HPDE6-E6E7 (cell line): Measurements from ENCODE around the gene TICAM2.

Experiments used
- DNase-seq: peaks from one replicate; pipeline ENCODE4 v3.0.0; 2011; ENCODE audit warnings: missing footprints; ENCODE audit errors: extremely low spot score

The TICAM2 gene

DNA sequence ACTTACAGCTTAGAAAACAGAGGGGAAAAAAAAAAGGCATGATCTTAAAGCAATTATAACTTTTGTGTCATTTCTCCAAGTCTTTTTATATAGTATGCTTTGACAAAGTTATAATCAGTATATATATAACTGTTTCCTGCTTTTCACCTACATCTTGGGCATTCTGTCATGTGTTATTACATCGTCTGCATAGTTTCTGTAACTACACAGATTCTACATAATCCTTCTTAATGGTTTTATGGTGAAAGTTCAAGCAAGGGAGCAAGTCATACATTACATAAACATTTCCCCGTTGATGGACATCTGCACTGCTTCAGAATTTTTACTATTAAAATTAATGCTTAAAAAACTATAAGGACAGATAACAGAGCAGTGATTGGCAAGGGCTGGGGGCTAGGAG is 69.8 kb downstream of the TICAM2 start:
- DNase-seq, result no peak

DNA sequence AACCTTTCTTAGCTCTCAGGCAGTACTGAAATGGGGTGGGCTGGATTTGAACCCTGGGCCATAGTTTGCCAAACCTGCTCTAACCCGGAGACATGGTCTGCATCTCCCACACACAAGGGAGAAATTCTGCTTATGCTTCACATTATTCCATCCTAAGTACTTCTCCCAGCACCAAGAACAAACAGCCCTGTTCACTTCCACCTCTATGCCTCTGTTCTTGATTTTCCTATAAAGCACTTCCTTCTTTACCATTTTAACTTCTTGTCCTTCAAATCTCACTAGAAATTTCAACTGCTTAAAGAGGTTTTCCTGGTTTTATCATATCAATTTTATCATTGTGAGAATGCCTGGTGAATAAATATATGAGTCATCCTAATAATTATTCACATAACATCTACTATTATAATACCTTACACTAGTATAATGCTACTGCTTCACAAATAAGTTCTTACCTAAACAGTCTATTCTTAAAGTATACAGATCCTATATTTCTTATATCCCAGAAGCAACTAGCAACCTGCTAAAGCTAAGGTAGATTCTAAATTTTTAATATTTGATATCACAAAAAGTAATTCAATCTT is 70.4 kb downstream of the TICAM2 start:
- no peak for DNase-seq

DNA sequence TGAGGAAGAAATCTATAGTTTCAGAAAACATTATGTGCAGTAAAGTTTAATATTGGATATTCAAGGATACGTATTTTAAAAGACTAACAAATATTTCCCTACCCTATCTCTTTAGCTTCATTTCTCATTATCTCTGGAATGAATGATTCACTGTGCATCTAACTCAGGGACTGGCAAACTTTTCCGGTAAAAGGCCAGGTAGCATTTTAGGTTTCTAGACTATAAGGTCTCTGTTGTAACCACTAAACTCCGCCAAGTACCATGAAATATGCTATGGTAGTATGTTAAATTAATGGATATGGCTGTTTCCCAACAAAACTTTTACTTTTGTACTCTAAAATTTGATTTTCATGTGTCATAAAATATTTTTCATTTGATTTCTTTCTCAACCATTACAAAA is 70.9 kb downstream of the TICAM2 start:
- DNase-seq, result no peak

DNA sequence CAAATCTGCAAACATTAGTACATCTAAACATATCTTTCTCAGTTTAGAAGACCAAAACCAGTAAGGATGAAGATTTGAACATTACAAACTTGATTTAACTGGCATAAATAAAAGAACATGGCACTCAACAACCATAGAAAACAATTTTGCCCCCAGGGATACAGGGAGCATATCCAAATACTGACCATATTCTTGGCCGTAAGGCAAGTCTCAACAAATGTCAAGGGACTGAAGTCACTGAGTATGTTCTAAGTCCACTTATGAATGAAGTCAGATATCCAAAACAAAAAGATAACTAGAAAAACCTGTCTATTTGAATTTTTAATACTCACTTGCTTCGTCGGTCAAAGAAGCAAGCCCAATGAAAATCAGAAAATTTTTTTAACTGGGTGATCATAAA is 71.9 kb downstream of the TICAM2 start:
- peak; percentile 21 for DNase-seq
